GM10266 (cell line): Measurements from ENCODE around the gene PTMA.

Experiments
- DNase-seq: peaks from one replicate; pipeline ENCODE4 v3.0.0; 2012; ENCODE audit errors: extremely low spot score
- TF ChIP-seq, protein P1 (sequence below): IDR thresholded peaks from 2 replicates; pipeline ENCODE4 v1.5.1; 2012; ENCODE audit warnings: mild to moderate bottlenecking, low read depth; ENCODE audit not compliant: control insufficient read depth, insufficient read depth; ENCODE audit errors: missing control alignments

Gene PTMA

DNA sequence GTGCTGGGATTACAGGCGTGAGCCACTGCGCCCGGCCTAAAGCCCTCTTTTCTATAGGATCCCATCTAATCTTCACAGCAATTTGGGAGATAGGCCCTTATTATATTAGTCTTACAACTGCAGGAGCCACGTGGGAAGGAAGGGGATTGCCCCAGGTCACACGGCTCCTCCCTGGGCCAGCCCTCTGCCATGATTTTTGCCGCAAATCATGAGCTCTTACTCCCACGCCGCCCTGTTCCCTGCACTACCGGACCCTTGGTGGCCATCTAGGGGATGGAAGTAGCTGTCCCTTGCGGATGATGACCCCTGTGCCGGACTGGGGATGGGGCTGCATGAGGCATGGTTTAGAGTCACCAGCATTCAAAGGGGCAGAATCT is 28.4 kb upstream of the PTMA start:
- DNase-seq = no peak
- TF ChIP-seq, protein P1, sequence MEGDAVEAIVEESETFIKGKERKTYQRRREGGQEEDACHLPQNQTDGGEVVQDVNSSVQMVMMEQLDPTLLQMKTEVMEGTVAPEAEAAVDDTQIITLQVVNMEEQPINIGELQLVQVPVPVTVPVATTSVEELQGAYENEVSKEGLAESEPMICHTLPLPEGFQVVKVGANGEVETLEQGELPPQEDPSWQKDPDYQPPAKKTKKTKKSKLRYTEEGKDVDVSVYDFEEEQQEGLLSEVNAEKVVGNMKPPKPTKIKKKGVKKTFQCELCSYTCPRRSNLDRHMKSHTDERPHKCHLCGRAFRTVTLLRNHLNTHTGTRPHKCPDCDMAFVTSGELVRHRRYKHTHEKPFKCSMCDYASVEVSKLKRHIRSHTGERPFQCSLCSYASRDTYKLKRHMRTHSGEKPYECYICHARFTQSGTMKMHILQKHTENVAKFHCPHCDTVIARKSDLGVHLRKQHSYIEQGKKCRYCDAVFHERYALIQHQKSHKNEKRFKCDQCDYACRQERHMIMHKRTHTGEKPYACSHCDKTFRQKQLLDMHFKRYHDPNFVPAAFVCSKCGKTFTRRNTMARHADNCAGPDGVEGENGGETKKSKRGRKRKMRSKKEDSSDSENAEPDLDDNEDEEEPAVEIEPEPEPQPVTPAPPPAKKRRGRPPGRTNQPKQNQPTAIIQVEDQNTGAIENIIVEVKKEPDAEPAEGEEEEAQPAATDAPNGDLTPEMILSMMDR = no peak

DNA sequence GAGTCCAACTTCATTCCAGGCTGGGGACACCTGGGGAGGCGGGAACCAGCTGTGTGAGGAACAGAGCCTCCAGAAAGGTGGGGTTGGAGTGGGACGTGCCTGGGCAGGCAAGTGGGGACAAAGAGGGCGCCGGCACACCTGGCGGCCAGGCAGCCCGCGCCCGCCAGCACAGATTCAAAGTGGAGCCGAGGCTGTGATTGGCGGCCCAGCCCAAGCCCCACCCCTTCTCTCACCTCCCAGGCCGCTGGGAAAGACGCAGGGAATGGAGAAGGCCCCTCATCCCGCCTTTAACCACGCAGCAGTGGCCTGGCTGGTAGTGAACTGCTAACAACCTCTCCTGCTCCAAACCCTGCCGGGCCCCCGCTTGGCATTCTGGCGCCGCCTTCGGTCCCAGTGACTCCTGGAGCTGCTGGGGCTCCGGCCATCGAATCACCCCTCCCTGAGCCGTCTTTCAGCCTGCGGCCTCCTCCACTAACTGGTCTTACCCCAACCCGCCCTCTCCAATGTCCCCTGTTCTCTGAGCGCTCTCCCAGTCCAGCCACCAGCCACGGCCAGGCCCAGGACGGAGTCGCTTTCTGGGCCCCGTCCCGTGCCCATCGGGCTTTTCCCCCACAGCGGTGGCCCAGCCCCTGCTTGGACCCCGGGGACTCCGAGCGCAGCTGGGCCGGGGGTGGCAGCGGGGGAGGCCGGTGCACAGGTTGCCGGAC is 27.9 kb upstream of the PTMA start:
- DNase-seq = no peak

DNA sequence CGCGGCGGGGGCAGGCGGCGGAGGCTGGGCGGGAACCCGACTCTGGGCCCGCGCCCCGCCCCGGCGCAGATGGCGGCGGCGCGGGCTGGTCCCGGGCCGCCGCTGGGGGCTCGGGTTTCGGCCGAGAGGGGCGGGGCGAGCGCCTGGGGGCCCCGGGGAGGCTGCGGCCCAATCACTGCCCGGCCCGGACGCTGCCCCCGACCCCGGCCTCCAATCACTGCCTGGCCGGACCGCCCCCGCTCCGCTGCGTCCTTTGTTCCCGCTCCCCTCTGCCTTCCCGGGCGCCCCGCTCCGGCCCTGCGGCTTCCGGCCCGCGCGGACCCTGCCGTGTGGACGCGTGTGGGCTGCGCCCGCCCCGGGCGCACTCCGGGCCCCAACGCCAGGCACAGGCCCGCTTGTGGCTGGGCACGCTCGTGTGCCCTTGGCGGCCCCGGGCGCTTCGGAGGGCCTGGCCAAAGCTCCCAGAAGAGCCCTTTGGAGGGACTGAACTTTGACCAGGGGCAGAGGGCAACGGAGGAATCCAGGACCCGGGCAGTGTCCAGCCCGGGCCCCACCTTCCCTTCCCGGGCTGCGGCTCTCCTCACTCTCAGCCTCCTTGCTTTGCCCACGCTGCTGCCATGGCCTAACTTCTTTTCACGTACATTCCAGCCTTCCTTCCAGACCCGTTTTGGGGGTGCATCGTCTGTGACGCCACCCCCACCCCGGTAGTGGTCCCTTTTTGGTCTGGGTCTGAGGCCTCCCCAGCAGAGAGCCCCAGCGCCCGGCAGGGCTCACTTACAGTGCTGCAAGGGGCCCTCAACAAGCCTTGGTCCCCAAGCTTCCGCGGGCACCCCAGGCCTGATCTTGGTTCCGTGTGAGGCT is 27.1 kb upstream of the PTMA start:
- TF ChIP-seq, protein P1 = no peak
- peak; percentile 98 for DNase-seq

More for the DNA sequence above, 27.9 kb upstream of the PTMA start:
- TF ChIP-seq, protein P1 = no peak

DNA sequence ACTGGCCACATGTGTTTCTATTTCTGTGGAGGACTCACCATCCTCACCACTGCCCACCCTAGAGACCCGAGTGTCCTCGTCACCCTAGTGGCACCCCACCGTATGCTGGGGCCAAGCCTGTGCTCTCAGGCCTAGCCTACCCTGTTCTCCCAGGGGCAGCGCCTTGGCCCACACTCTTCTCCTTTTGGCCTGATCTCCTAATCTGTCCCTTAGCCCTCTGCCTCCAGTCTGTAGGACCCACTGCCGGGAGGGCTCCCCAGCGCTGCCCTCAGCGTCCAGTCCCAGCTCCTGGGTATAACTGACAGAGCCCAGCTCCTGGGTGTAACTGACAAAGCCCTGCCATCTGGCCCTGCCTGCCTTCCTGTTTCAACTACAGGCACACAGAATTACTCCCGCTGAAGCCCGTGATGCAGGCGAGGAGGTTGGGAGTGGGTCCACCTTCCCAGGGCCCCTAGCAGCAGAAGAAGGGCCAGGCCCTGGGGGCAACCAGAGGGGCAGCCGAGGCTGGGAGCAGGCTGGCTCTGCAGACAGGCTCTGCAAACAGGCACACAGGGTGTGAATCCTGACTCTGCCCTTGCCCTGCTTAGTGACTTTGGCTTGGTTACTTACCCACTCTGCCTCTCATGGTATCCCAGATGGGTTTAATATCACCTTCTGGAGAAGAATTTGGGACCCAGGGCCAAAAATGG is 25.6 kb upstream of the PTMA start:
- TF ChIP-seq, protein P1 = no peak
- DNase-seq = no peak

DNA sequence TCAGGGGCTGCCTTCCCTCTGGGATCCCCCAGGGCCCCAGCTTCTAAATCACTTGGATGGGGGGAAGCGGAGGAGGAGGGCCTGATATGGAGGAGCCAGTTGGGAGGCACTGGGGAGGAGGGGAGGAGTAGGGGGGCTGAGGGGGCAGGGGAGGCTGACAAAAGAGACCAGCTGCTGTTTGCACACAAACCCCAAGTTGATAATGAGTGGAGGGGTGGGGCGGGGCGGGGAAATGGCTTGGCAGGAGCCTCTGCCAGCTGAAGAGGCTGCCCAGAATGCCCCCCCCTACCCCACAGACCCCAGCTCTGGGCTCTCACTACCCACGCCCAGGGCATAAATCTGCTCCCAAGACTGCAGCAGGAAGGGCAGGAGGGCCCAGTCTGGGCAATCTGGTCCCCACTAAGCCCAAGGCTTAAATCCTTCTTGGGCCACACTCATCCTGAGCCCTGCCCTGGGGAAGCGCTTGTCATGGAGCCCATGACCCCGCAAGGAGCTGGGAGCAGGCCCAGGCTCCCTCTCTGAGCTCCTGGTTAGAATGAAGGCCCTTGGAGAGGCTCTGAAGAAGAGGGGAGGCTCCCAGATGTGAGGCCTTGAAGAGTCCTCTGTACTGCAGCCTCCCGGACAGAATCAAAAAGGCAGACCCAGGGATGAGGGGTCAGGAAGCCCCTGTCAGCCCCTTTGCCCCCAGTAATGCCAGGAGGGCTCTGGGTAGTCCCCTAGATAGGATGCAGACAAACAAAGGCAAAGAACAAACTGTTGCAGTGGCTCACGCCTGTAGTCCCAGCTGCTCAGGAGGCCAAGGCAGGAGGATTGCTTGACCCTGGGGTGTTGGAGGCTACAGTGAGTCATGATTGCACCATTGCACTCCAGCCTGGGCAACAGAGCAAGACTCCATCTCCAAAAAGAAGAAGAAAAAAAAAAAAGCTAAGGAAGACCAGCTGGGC is 24.8 kb upstream of the PTMA start:
- DNase-seq = no peak
- TF ChIP-seq, protein P1 = no peak

DNA sequence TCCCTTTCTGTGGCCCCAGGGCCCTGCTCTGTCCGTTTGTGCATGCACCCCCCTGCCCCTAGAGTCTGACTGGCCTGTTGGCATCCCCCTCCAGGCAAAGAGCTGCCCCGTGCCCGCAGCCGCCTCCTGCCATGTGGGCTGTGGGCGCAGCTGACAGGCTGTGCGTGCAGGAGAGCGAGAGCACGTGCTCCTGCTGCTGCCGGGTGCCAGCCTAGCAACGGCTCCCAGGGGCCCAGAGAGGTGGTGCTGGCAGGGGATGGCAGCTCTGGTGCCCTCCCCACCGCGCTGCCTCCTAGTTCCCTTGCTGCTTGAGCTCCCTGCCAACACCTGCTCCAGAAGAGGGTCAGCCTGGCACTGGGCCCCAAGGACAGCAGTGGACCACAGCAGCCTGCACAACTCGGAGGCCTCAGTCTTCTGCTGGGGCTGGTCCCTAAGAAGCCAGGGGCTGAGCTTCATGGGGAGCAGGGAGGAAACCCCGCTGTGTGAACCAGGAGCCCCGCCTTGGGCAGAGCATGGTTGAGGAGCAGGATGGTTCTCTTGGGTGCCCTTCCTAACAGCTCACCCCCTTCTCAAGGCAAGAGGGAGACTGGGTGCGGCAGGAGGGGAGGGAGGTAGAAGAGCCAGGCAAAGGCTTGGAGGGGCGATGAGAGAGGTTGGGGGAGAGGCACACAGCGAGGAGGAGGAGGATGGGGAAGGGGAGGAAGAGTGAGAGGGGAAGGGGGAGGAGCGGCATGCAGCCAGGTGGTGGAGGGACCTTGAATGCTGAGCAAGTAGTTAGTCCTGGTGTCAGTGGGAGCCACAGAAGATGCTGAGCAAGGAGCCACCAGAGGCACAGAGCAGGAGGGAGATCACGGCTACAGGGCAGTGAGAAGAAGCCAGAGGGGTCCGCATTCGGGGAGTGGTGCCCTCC is 23.8 kb upstream of the PTMA start:
- DNase-seq = no peak
- TF ChIP-seq, protein P1 = no peak
